Ovary (tissue), 3 donors: ENCODE results near the gene L2HGDH.

Experiments used
- EP300 ChIP-seq: sonication (generic); formaldehyde crosslinking; IDR thresholded peaks from one replicate; pipeline ENCODE4 v1.6.1; 2017; ENCODE audit warnings: antibody characterized with exemption
- POLR2A ChIP-seq: fragments of 450-650 bp; IDR thresholded peaks from one replicate; pipeline ENCODE4 v1.6.1; 2017; ENCODE audit warnings: antibody characterized with exemption, mild to moderate bottlenecking, moderate library complexity
- TF ChIP-seq, protein P1 (sequence below), 3 donors: fragments of 450-650 bp in 2 of 3; fragments of 200-600 bp in 1 of 3; IDR thresholded peaks; one replicate each; pipeline versions ENCODE4 v1.5.1 to v1.8.0; 2016 to 2022; ENCODE audit warnings: antibody characterized with exemption in 3 of 3, mild to moderate bottlenecking in 1 of 3
- donor health status: DM: no; HTN: no; CAD: no.

DNA sequence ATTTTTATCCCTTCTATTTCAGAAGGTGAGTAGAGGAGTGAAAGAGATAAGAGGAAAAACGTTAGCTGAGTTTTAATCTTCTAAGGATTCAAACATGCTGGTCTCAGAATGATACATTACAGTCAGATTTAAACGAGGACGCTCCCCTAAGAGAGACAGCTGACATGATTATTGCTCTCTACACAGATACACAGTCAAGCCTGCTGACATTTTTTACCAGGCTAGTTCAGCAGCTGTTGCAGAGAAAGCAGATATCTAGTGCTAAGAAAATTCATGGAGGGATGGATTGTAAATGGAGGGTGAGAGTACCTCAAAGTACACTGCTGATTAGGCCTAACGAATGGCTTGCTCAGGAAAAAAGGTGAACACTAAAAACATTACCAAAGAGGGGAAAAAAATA lies 48.7 kb downstream of the L2HGDH start:
- TF ChIP-seq EP300: no peak
- TF ChIP-seq, protein P1, sequence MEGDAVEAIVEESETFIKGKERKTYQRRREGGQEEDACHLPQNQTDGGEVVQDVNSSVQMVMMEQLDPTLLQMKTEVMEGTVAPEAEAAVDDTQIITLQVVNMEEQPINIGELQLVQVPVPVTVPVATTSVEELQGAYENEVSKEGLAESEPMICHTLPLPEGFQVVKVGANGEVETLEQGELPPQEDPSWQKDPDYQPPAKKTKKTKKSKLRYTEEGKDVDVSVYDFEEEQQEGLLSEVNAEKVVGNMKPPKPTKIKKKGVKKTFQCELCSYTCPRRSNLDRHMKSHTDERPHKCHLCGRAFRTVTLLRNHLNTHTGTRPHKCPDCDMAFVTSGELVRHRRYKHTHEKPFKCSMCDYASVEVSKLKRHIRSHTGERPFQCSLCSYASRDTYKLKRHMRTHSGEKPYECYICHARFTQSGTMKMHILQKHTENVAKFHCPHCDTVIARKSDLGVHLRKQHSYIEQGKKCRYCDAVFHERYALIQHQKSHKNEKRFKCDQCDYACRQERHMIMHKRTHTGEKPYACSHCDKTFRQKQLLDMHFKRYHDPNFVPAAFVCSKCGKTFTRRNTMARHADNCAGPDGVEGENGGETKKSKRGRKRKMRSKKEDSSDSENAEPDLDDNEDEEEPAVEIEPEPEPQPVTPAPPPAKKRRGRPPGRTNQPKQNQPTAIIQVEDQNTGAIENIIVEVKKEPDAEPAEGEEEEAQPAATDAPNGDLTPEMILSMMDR (IDR thresholded peaks at IDR 0.05): no peak
- no peak for TF ChIP-seq POLR2A
